Naive thymus-derived CD4-positive, alpha-beta T cell (primary cell): ENCODE measurements around the gene THY1. TPM values are rescaled to one million over a fixed set of nuclear protein-coding genes. Genes with fewer than 3 reads are reported as not detected.

Experiments used
- ATAC-seq: fragments of 150-1000 bp; cut with Tn5 transposase; 2 replicates; pipeline ENCODE4 v1.10.0; 2021; ENCODE audit warnings: mild to moderate bottlenecking, moderate library complexity
- CTCF ChIA-PET: fragments of 350-600 bp; sonication (Branson Sonifier 250); formaldehyde crosslinking; loops from one replicate; lab custom pipeline; 2021; ENCODE audit warnings: antibody characterized with exemption; lab: Charles Lee
- POLR2A ChIA-PET: fragments of 350-600 bp; sonication (Branson Sonifier 250); formaldehyde crosslinking; loops from one replicate; lab custom pipeline; 2021; ENCODE audit warnings: antibody characterized with exemption, inconsistent platforms; lab: Charles Lee
- DNase-seq, 9 donors: peaks; one replicate each; pipeline versions ENCODE4 v3.0.0 to v3.0.0-alpha.2; 2020 to 2022; ENCODE audit warnings: mixed read lengths in 1 of 9
- H3K27ac ChIP-seq: one replicate; pipeline ENCODE4 v1.7.0; 2013; ENCODE audit warnings: mild to moderate bottlenecking, low read depth, low read length, moderate library complexity
- H3K27me3 ChIP-seq, 2 donors: one replicate each; pipeline ENCODE4 v1.7.0; 2013; ENCODE audit warnings: low read length in 2 of 2, mild to moderate bottlenecking in 2 of 2, moderate library complexity in 2 of 2; ENCODE audit not compliant: control insufficient read depth in 2 of 2, insufficient read depth in 2 of 2
- H3K36me3 ChIP-seq, 3 experiments: 1 replicate in 2 of 3; 2 replicates in 1 of 3; pipeline ENCODE4 v1.7.0; 2013; ENCODE audit warnings: low read length in 3 of 3, mild to moderate bottlenecking in 3 of 3, moderate library complexity in 1 of 3; ENCODE audit not compliant: insufficient read depth in 3 of 3, control insufficient read depth in 2 of 3
- H3K4me1 ChIP-seq, 2 donors: one replicate each; pipeline ENCODE4 v1.7.0; 2013; ENCODE audit warnings: low read length in 2 of 2, mild to moderate bottlenecking in 2 of 2, moderate library complexity in 1 of 2; ENCODE audit not compliant: control insufficient read depth in 2 of 2, insufficient read depth in 2 of 2
- H3K4me3 ChIP-seq: 2 replicates; pipeline ENCODE4 v1.7.0; 2013; ENCODE audit warnings: mild to moderate bottlenecking, low read length
- H3K9me3 ChIP-seq, 3 experiments: 1 replicate in 2 of 3; 2 replicates in 1 of 3; pipeline ENCODE4 v1.7.0; 2013; ENCODE audit warnings: low read length in 3 of 3; ENCODE audit not compliant: control insufficient read depth in 2 of 3
- H3K27ac Mint-ChIP-seq, 9 donors: one replicate each; pipeline ENCODE4 v1.8.0; 2020 to 2022; ENCODE audit warnings: mixed read lengths in 9 of 9, mild to moderate bottlenecking in 8 of 9, moderate library complexity in 5 of 9, inconsistent platforms in 2 of 9
- H3K27me3 Mint-ChIP-seq, 5 donors: one replicate each; pipeline ENCODE4 v1.8.0; 2021 to 2022; ENCODE audit warnings: mixed read lengths in 5 of 5, mild to moderate bottlenecking in 1 of 5
- H3K36me3 Mint-ChIP-seq, 5 donors: one replicate each; pipeline ENCODE4 v1.8.0; 2020 to 2022; ENCODE audit warnings: mixed read lengths in 5 of 5, mild to moderate bottlenecking in 3 of 5, inconsistent platforms in 1 of 5
- H3K4me1 Mint-ChIP-seq, 7 donors: one replicate each; pipeline ENCODE4 v1.8.0; 2020 to 2022; ENCODE audit warnings: mixed read lengths in 7 of 7, mild to moderate bottlenecking in 3 of 7, inconsistent platforms in 1 of 7
- H3K4me3 Mint-ChIP-seq, 10 donors: one replicate each; pipeline ENCODE4 v1.8.0; 2020 to 2022; ENCODE audit warnings: mild to moderate bottlenecking in 10 of 10, mixed read lengths in 10 of 10, moderate library complexity in 6 of 10, inconsistent platforms in 2 of 10
- H3K9me3 Mint-ChIP-seq, 11 donors: one replicate each; pipeline ENCODE4 v1.8.0; 2020 to 2022; ENCODE audit warnings: mixed read lengths in 11 of 11, mild to moderate bottlenecking in 4 of 11, inconsistent platforms in 1 of 11, moderate library complexity in 1 of 11
- intact Hi-C, 2 donors: fragments of 100-400 bp; cut with micrococcal nuclease; formaldehyde crosslinking; loops; one replicate each; pipeline ENCODE4 v1.15.1; 2023
- polyA plus RNA-seq, 2 donors: library from polyadenylated mRNA; unstranded; fragments of 300-500 nt; fragmentation: Illumina TruSeq; gene quantifications; one replicate each; pipeline ENCODE4 v1.2.3, GENCODE V29; 2021
- total RNA-seq, 6 experiments: library from RNA in 5 of 6; stranded (reverse) in 5 of 6; gene quantifications; 1 replicate in 5 of 6; 2 replicates in 1 of 6; pipeline ENCODE4 v1.2.3 and lab custom pipeline; 2021 to 2026

The THY1 gene
- total and polyA plus RNA-seq, 7 experiments from 2014 or later = 2.2 TPM; not detected in 6

DNA sequence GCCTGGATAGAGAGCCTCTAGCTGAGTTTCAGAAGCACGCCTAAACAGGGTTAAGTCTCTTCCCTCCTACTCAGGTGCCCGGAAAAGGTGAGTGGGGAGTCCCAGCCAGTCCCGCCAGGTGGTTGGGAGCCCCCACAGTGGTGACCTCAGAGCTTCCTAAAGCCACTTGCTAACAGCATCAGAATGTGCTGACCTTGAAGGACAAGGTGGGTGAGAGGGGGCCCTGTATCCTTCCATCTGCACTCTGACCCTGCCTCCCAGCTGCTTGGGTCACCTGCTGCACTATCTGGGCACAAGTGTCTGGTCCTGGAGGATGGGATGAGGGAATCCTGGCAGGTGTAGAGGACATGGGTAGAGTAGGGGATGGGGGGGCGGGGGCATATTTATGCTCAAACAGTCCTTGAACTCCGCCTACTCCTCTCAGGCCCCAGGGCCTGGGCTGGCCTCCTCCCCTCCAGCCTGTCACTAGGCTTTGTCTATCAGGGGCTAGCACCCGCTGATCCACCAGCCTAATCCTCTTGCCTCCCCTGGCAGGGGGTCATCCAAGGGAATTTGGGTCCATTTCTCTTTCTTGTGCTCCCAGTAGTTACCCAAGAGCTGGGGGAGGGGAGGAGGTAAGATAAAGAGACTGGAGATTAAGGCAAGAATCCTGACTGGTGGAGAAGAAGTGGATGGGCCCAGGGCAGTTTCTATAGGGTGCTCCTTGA, 44.9 kb downstream of the THY1 start:
- no peak overlapping the region for H3K27ac ChIP-seq
- H3K27ac Mint-ChIP-seq = peak overlapping the region in 4 of 9 donors; percentile 19 to 67 (median 47)
- DNase-seq (no peak), ATAC-seq (no peak)
- intact Hi-C loops = no loop called here
- H3K4me1 ChIP-seq = peaks cover 14 to 18% of the 10 kb centered on the region in 2 donors
- H3K36me3 Mint-ChIP-seq = no peaks in the 10 kb centered on the region
- no peak overlapping the region for H3K4me3 Mint-ChIP-seq
- H3K9me3 Mint-ChIP-seq = peaks cover 0 to 2% (median 0%) of the 10 kb centered on the region in 11 donors
- no peaks in the 10 kb centered on the region for H3K36me3 ChIP-seq
- ChIA-PET POLR2A (no interaction called here), CTCF (interaction anchor here (1.6 kb wide), 1 partner anchor 22 kb away, joined by 5 read pairs; no protein-coding TSS in a partner anchor)
- H3K4me3 ChIP-seq = no peak overlapping the region
- H3K9me3 ChIP-seq = no peaks in the 10 kb centered on the region
- no peaks in the 10 kb centered on the region for H3K27me3 ChIP-seq
- H3K4me1 Mint-ChIP-seq = peaks cover 0 to 22% (median 9%) of the 10 kb centered on the region in 7 donors
- peaks cover 0 to 9% (median 0%) of the 10 kb centered on the region in 5 donors for H3K27me3 Mint-ChIP-seq

DNA sequence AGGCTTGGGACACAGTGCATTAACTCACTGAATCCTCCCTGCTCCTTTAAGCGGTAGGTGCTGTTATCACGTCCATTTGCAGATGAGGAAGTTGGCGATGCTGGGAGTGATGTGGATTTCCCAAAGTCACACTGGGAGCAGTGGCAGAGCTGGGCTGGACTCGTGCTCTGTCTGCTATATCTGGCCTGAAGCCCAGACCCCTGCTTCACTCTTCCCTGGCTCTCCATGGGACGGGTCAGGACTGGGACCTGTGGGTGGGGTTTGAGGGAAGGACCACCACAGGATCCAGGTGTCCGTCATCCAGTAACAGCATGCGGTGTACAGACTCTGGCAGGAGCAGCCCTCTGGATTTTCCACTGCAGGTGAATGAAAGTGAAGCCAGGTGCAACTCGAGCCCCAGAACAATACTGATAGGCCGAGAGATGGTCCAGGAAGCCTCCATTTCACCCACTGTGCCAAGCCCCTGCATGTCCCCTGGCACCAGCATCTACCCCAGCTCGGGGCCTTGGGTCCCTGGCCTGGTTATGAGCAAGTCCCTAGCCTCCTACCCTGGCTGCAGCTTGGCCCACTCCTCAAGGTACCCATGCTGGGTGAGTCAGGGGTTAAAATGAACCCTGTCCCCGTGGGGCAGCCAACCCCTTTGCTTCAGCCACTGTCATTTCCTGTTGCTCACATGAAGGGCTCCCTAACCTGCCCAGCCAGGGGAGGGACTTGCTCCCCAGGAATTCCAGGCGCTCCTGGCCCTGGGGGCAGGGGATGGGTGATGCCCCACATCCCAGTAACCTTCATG, 45.7 kb downstream of the THY1 start:
- Histone ChIP-seq H3K27ac (no peak overlapping the region), H3K36me3 (no peaks in the 10 kb centered on the region), H3K9me3 (no peaks in the 10 kb centered on the region), H3K27me3 (no peaks in the 10 kb centered on the region), H3K4me1 (peaks cover 12 to 18% of the 10 kb centered on the region in 2 donors), H3K4me3 (no peak overlapping the region)
- ATAC-seq (no peak), DNase-seq (no peak)
- POLR2A ChIA-PET = interaction anchor here (0.6 kb wide), 1 partner anchor 275 kb away, joined by 4 read pairs; no protein-coding TSS in a partner anchor
- CTCF ChIA-PET = no interaction called here
- peak overlapping the region in 1 of 9 donors; percentile 19 for H3K27ac Mint-ChIP-seq
- peaks cover 0 to 22% (median 10%) of the 10 kb centered on the region in 7 donors for H3K4me1 Mint-ChIP-seq
- peaks cover 0 to 9% (median 0%) of the 10 kb centered on the region in 5 donors for H3K27me3 Mint-ChIP-seq
- no peak overlapping the region for H3K4me3 Mint-ChIP-seq
- peaks cover 0 to 2% (median 0%) of the 10 kb centered on the region in 11 donors for H3K9me3 Mint-ChIP-seq
- intact Hi-C loops = no loop called here
- no peaks in the 10 kb centered on the region for H3K36me3 Mint-ChIP-seq

DNA sequence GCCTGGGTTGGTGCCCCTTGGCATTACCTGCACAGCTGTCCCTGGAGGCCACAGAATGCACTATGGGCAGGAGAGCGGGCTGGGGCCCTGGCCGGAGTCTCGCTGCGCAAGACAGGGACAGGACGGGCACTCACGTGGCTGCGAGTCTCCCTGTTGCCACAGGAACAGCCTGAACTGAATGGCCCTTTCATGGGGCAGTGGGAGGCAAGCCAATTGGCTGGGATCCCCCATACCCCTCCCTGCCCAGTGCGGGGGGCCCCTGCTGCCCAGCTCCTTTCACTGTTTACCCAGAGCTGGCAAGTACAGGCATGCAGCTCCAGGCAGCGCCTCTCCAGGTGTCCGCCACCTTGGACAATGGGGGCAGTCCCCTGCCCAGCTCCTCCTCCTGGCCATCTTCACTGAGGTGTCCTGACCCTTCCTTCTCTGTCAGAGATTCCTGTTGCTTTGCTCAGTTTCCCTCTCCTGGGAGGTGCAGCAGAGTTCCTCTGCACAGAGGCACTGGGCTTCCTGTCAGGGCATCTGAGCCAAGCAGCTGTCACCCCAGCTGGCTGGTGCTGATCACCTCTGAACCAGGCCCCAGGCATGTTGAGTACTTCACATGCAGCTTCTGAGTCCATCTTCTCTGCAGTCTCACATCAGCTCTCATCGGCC, 46.6 kb downstream of the THY1 start:
- Histone ChIP-seq H3K27me3 (no peaks in the 10 kb centered on the region), H3K36me3 (no peaks in the 10 kb centered on the region), H3K4me3 (no peak overlapping the region), H3K9me3 (no peaks in the 10 kb centered on the region), H3K27ac (no peak overlapping the region), H3K4me1 (peaks cover 5 to 11% of the 10 kb centered on the region in 2 donors)
- peak overlapping the region in 1 of 9 donors; percentile 25 for H3K27ac Mint-ChIP-seq
- no peak overlapping the region for H3K4me3 Mint-ChIP-seq
- peaks cover 0 to 17% (median 6%) of the 10 kb centered on the region in 7 donors for H3K4me1 Mint-ChIP-seq
- ATAC-seq (no peak), DNase-seq (no peak)
- POLR2A ChIA-PET = interaction anchor here (0.6 kb wide), 1 partner anchor 274 kb away, joined by 4 read pairs; no protein-coding TSS in a partner anchor
- H3K27me3 Mint-ChIP-seq = peaks cover 0 to 6% (median 3%) of the 10 kb centered on the region in 5 donors
- H3K36me3 Mint-ChIP-seq = no peaks in the 10 kb centered on the region
- CTCF ChIA-PET = interaction anchor here (0.6 to 0.7 kb wide), 2 partner anchors 23 to 70 kb away, joined by 3 read pairs; no protein-coding TSS in a partner anchor
- H3K9me3 Mint-ChIP-seq = no peaks in the 10 kb centered on the region
- intact Hi-C loops = no loop called here

DNA sequence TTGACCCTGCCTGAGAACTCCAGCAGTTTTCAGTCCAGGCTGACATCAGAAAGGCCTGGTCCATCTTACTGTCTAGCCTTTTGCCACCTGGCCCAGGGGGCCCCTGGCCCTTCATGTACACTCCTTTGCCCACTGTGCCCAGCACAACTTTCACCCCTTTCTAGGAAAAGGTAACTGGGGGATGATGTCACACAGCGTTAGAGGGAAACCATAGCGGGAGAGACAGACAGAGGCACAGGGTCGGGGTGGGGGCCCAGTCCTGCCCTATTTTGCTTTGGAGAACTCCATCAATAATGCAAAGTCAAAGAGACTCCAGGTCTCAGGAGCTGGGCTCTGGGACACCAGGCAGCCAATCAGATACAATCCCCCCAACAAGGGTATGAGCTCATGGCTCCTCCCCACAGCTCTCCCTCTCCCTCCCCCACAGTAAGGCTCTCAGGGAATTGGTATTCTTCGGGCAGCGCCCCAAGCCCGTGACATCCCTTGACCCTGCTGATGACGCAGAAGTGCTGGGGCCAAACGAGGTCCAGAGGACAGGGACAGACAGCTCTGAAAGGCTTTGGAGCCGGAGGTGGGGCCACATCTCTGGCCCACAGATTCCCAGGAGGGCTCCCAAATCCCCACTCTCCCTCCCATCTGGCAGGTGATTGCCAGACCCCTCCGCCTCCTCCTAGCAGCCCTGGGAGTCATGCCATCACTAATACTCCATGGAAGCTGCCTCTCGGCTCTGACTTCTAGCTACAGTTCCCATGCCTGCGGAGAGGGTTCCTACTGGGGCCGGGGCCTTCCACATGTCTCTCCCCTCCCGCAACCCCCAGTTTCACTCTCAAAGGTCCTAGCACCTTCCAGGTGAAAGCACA, 47.4 kb downstream of the THY1 start:
- no peaks in the 10 kb centered on the region for H3K9me3 Mint-ChIP-seq
- H3K36me3 ChIP-seq = no peaks in the 10 kb centered on the region
- ChIA-PET CTCF (interaction anchor here (0.7 to 2.7 kb wide), 3 partner anchors 14 to 22 kb away, joined by 3 to 14 read pairs (median 3); no protein-coding TSS in a partner anchor), POLR2A (interaction anchor here (0.7 kb wide), 1 partner anchor 461 kb away, joined by 3 read pairs; no protein-coding TSS in a partner anchor)
- no peaks in the 10 kb centered on the region for H3K27me3 ChIP-seq
- no peak overlapping the region for H3K27ac ChIP-seq
- H3K4me1 Mint-ChIP-seq = peaks cover 0 to 10% (median 6%) of the 10 kb centered on the region in 7 donors
- H3K27me3 Mint-ChIP-seq = peaks cover 0 to 10% (median 4%) of the 10 kb centered on the region in 5 donors
- no peaks in the 10 kb centered on the region for H3K36me3 Mint-ChIP-seq
- H3K4me3 Mint-ChIP-seq = no peak overlapping the region
- DNase-seq = no peak
- H3K4me1 ChIP-seq = peaks cover 0 to 11% of the 10 kb centered on the region in 2 donors
- intact Hi-C loops = no loop called here
- no peak overlapping the region for H3K4me3 ChIP-seq
- ATAC-seq = no peak
- no peaks in the 10 kb centered on the region for H3K9me3 ChIP-seq
- H3K27ac Mint-ChIP-seq = no peak overlapping the region

DNA sequence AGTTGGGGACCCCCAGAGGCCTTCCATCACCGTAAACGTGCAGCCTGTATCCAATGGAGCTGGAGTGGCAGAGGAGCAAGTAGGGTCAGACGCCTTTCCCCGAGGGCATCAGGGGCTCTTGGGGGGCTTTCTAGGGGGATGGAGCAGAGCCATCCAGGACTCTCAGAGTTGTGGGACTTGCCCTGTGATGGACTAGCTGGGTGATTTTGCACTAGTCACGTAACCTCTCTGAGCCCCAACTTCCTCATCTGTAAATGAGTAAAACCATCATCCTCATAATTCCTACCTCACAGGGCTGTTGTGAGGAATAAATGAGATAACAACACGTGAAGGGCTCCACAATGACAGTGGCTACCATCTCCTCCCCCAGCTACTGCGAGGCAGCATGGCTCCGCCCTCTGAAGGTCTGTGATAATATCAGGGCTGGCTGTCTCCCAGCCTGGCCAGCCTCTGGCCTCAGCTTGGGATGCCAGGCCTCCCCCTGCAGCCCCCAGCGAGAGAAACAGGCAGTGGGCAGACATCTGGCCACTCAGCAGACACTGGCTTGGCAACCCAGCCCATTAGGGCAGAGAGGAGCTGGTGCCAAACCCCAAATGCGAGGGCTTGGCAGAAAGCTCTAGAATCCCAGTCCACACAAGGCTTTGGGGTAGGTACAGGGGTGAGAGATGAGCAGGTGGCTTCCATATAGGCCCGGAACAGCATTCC, 48.2 kb downstream of the THY1 start:
- H3K27ac Mint-ChIP-seq = no peak overlapping the region
- H3K4me3 Mint-ChIP-seq = no peak overlapping the region
- peaks cover 0 to 10% (median 6%) of the 10 kb centered on the region in 7 donors for H3K4me1 Mint-ChIP-seq
- no peak overlapping the region for H3K27ac ChIP-seq
- ChIA-PET CTCF (interaction anchor here (1.1 to 2.7 kb wide), 2 partner anchors 15 to 18 kb away, joined by 3 to 14 read pairs; no protein-coding TSS in a partner anchor), POLR2A (interaction anchor here (0.7 kb wide), 1 partner anchor 460 kb away, joined by 3 read pairs; no protein-coding TSS in a partner anchor)
- no peak overlapping the region for H3K4me3 ChIP-seq
- ATAC-seq (no peak), DNase-seq (no peak)
- intact Hi-C loops = loop anchor here (1.0 kb wide), 1 partner anchor 18 kb away; no protein-coding TSS in a partner anchor
- no peaks in the 10 kb centered on the region for H3K9me3 Mint-ChIP-seq
- H3K36me3 ChIP-seq = no peaks in the 10 kb centered on the region
- H3K36me3 Mint-ChIP-seq = no peaks in the 10 kb centered on the region
- H3K4me1 ChIP-seq = peaks cover 0 to 11% of the 10 kb centered on the region in 2 donors
- H3K9me3 ChIP-seq = no peaks in the 10 kb centered on the region
- H3K27me3 Mint-ChIP-seq = peaks cover 3 to 18% (median 6%) of the 10 kb centered on the region in 5 donors
- no peaks in the 10 kb centered on the region for H3K27me3 ChIP-seq
